Trophoblast cell (in vitro differentiated cells and primary cell): ENCODE data around the gene CTSH.
A peak's percentile ranks its signal among the peaks of the same experiment; 100 is the strongest.
"Not testable (repeated sequence)": the region's sequence is repeated elsewhere in the genome, so short reads cannot be mapped to it uniquely, and the experiment has no call there.

Source experiments
- DNase-seq, 2 donors: peaks; one replicate each; pipeline ENCODE4 v3.0.0-alpha.2; 2016
- H2AFZ ChIP-seq: 2 replicates; pipeline ENCODE4 v1.6.1; 2013; ENCODE audit warnings: low read length, moderate library complexity, mild to moderate bottlenecking; ENCODE audit not compliant: insufficient read depth, poor library complexity
- H2AK5ac ChIP-seq: 2 replicates; pipeline ENCODE4 v1.6.1; 2013; ENCODE audit warnings: mild to moderate bottlenecking, low read length
- H2BK120ac ChIP-seq: 2 replicates; pipeline ENCODE4 v1.6.1; 2013; ENCODE audit warnings: low read length, mild to moderate bottlenecking, moderate library complexity; ENCODE audit not compliant: insufficient read depth, poor library complexity
- H2BK12ac ChIP-seq: 2 replicates; pipeline ENCODE4 v1.6.1; 2013; ENCODE audit warnings: mild to moderate bottlenecking, low read length, moderate library complexity
- H2BK5ac ChIP-seq: 2 replicates; pipeline ENCODE4 v1.6.1; 2013; ENCODE audit warnings: low read length, low read depth, moderate library complexity, mild to moderate bottlenecking; ENCODE audit not compliant: poor library complexity
- H3K14ac ChIP-seq: 2 replicates; pipeline ENCODE4 v1.6.1; 2013; ENCODE audit warnings: mild to moderate bottlenecking, low read length
- H3K18ac ChIP-seq: 2 replicates; pipeline ENCODE4 v1.6.1; 2013; ENCODE audit warnings: mild to moderate bottlenecking, low read length
- H3K23ac ChIP-seq: 2 replicates; pipeline ENCODE4 v1.6.1; 2013; ENCODE audit warnings: low read length
- H3K27ac ChIP-seq: 2 replicates; pipeline ENCODE4 v1.5.1; 2013; ENCODE audit warnings: low read depth, mild to moderate bottlenecking, inconsistent platforms, low read length, moderate library complexity
- H3K27me3 ChIP-seq: 2 replicates; pipeline ENCODE4 v1.6.1; 2013; ENCODE audit warnings: inconsistent platforms, mild to moderate bottlenecking, low read length, moderate library complexity; ENCODE audit not compliant: insufficient read depth
- H3K36me3 ChIP-seq, 2 experiments: 1 replicate in 1 of 2; 2 replicates in 1 of 2; pipeline ENCODE4 v1.6.1; 2013; ENCODE audit warnings: low read length in 2 of 2, mild to moderate bottlenecking in 2 of 2, moderate library complexity in 1 of 2; ENCODE audit not compliant: insufficient read depth in 2 of 2, control insufficient read depth in 1 of 2
- H3K4ac ChIP-seq: 2 replicates; pipeline ENCODE4 v1.6.1; 2013; ENCODE audit warnings: low read depth, mild to moderate bottlenecking, low read length, moderate library complexity
- H3K4me1 ChIP-seq, 2 experiments: 1 replicate in 1 of 2; 2 replicates in 1 of 2; pipeline ENCODE4 v1.6.1; 2013; ENCODE audit warnings: low read length in 2 of 2, mild to moderate bottlenecking in 2 of 2, moderate library complexity in 1 of 2; ENCODE audit not compliant: insufficient read depth in 2 of 2, control insufficient read depth in 1 of 2
- H3K4me2 ChIP-seq: 2 replicates; pipeline ENCODE4 v1.6.1; 2013; ENCODE audit warnings: inconsistent platforms, mild to moderate bottlenecking, low read length, moderate library complexity
- H3K4me3 ChIP-seq: 2 replicates; pipeline ENCODE4 v1.5.1; 2013; ENCODE audit warnings: mild to moderate bottlenecking, low read depth, low read length, inconsistent platforms
- H3K79me1 ChIP-seq: one replicate; pipeline ENCODE4 v1.6.1; 2013; ENCODE audit warnings: low read length
- H3K79me2 ChIP-seq: 2 replicates; pipeline ENCODE4 v1.6.1; 2013; ENCODE audit warnings: low read length, mild to moderate bottlenecking; ENCODE audit not compliant: control insufficient read depth, insufficient read depth, poor library complexity
- H3K9ac ChIP-seq: 2 replicates; pipeline ENCODE4 v1.6.1; 2013; ENCODE audit warnings: mild to moderate bottlenecking, low read length
- H3K9me3 ChIP-seq: 2 replicates; pipeline ENCODE4 v1.6.1; 2013; ENCODE audit warnings: low read depth, mild to moderate bottlenecking, control low read depth, inconsistent platforms, low read length; ENCODE audit not compliant: insufficient read depth
- H4K12ac ChIP-seq: 2 replicates; pipeline ENCODE4 v1.6.1; 2013; ENCODE audit warnings: low read depth, mild to moderate bottlenecking, low read length, moderate library complexity
- H4K8ac ChIP-seq: 2 replicates; pipeline ENCODE4 v1.6.1; 2013; ENCODE audit warnings: low read depth, mild to moderate bottlenecking, low read length, moderate library complexity
- H4K91ac ChIP-seq: one replicate; pipeline ENCODE4 v1.6.1; 2013; ENCODE audit warnings: low read depth, mild to moderate bottlenecking, low read length, moderate library complexity
- WGBS: extraction: QIAGEN DNeasy Blood & Tissue Kit; methylation state at CpG from one replicate; pipeline ENCODE4 v1.1.7; 2013; ENCODE audit warnings: missing lambda C conversion rate; ENCODE audit not compliant: insufficient read length, insufficient coverage; ENCODE audit errors: extremely low coverage; 5-methylcytosine and 5-hydroxymethylcytosine counted together

CTSH gene

DNA sequence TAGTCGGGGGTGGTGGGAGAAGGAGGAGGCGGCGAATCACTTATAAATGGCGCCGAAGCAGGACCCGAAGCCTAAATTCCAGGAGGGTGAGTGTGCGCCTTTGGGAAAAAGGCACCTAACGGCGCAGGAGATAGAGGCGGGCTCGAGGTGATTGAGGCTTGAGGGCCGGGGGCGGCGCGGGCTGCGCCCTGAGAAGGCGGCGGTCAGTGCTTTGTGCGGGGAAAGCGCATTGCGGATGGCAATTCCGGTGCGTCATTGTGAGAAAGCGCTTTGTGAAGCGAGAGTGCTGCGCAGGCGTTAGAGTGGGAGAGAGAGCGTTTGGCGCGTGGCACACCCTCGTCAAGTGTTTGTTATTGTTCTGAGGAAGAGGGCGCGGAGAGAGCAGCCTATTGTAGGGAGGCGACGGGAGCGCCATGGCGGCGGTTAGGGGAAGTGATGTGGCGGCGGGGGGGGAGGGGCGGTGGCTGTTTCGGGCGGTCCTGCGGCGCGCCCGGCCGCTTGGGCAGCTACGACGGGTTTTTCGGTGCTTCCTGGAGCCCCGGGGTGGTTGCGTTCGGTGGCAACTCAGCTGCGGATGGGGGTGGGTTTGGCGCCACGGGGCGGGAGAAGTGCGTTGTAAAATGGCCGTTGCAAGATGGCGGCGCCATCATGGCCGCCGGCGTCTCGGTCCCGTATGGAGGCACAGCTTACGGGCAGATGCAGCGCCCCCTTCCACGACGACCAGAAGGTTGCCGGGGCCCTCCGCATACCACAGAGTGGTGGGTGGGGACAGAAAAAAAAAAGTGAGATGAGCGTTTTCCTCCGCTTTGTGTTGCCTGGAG is 71.7 kb downstream of the CTSH start:
- DNase-seq: peak; percentile 93 to 95
- peak overlapping the region; percentile 100 for H4K8ac ChIP-seq
- H3K36me3 ChIP-seq: peaks cover 0 to 2% of the 10 kb centered on the region in 2 experiments

GRCh38 chr15:78872155-78872971 is 72.5 kb downstream of the CTSH start, which contains the start of gene MORF4L1:
TSS of gene MORF4L1 (plus strand) at chr15:78872890. CDS start at chr15:78873018, 128 bp downstream.
- no peaks in the 10 kb centered on the region for H3K9me3 ChIP-seq
- H3K79me1 ChIP-seq: peaks cover 12% of the 10 kb centered on the region
- DNase-seq: peak; percentile 92 to 93
- peak within 1 kb of the TSS; percentile 98 for H2BK120ac ChIP-seq
- peak within 1 kb of the TSS; percentile 100 for H3K4ac ChIP-seq
- H3K4me1 ChIP-seq: peaks cover 6 to 12% of the 10 kb centered on the region in 2 experiments
- H3K27me3 ChIP-seq: no peaks in the 10 kb centered on the region
- peak within 1 kb of the TSS; percentile 99 for H2AK5ac ChIP-seq
- H4K12ac ChIP-seq: peak within 1 kb of the TSS; percentile 97
- peak within 1 kb of the TSS; percentile 100 for H2BK5ac ChIP-seq
- no CpG with 5 or more reads among the region's 52 CpGs for WGBS
- H4K91ac ChIP-seq: peak within 1 kb of the TSS; percentile 100
- H3K79me2 ChIP-seq: peaks cover 33% of the 10 kb centered on the region
- peak within 1 kb of the TSS; percentile 94 for H2AFZ ChIP-seq
- H3K9ac ChIP-seq: peak within 1 kb of the TSS; percentile 100
- H3K27ac ChIP-seq: peak within 1 kb of the TSS; percentile 99
- H3K36me3 ChIP-seq: peaks cover 0 to 2% of the 10 kb centered on the region in 2 experiments
- H3K18ac ChIP-seq: peak within 1 kb of the TSS; percentile 99
- peak within 1 kb of the TSS; percentile 38 for H3K23ac ChIP-seq
- H3K14ac ChIP-seq: peak within 1 kb of the TSS; percentile 100
- H3K4me3 ChIP-seq: peak within 1 kb of the TSS; percentile 97
- peak within 1 kb of the TSS; percentile 81 for H2BK12ac ChIP-seq
- H4K8ac ChIP-seq: peak within 1 kb of the TSS; percentile 100
- peak within 1 kb of the TSS; percentile 70 for H3K4me2 ChIP-seq

More for the DNA sequence above, 71.7 kb downstream of the CTSH start:
- Histone ChIP-seq H3K14ac (peak overlapping the region; percentile 100), H2BK5ac (peak overlapping the region; percentile 100), H2AK5ac (peak overlapping the region; percentile 99), H3K4ac (peak overlapping the region; percentile 100), H3K9me3 (no peaks in the 10 kb centered on the region), H3K27me3 (no peaks in the 10 kb centered on the region), H3K4me2 (peak overlapping the region; percentile 70), H3K4me1 (peaks cover 6 to 12% of the 10 kb centered on the region in 2 experiments), H3K9ac (peak overlapping the region; percentile 100), H3K79me1 (peaks cover 12% of the 10 kb centered on the region), H3K4me3 (peak overlapping the region; percentile 97), H3K23ac (peak overlapping the region; percentile 38), H3K79me2 (peaks cover 33% of the 10 kb centered on the region), H2BK120ac (peak overlapping the region; percentile 98), H3K18ac (peak overlapping the region; percentile 99), H4K12ac (peak overlapping the region; percentile 97), H4K91ac (peak overlapping the region; percentile 100), H3K27ac (peak overlapping the region; percentile 99), H2BK12ac (peak overlapping the region; percentile 81), H2AFZ (peak overlapping the region; percentile 94)
- WGBS: no CpG with 5 or more reads among the region's 75 CpGs

- H3K18ac ChIP-seq, H3K4ac ChIP-seq, H3K9ac ChIP-seq, H4K12ac ChIP-seq, H3K23ac ChIP-seq, H3K27ac ChIP-seq, H3K9me3 ChIP-seq, H3K4me3 ChIP-seq, H2BK12ac ChIP-seq, H2AFZ ChIP-seq, H2BK120ac ChIP-seq, H2BK5ac ChIP-seq, H2AK5ac ChIP-seq, H3K4me1 ChIP-seq, H3K14ac ChIP-seq, H3K27me3 ChIP-seq, H3K36me3 ChIP-seq: not testable (repeated sequence)
- Histone ChIP-seq H3K4me2 (peak overlapping the region; percentile 70), H3K79me2 (peaks cover 27% of the 10 kb centered on the region), H4K8ac (peak overlapping the region; percentile 62), H4K91ac (peak overlapping the region; percentile 40), H3K79me1 (peaks cover 12% of the 10 kb centered on the region)
- DNase-seq: peak; percentile 86 to 89
- no CpG with 5 or more reads among the region's 24 CpGs for WGBS
Observed at GRCh38 chr15:78871483-78872127, 73.2 kb downstream of the CTSH start.
